Neural progenitor cell (in vitro differentiated cells): ENCODE results near the gene FAM110D. TPM values are rescaled to one million over a fixed set of nuclear protein-coding genes. Genes with fewer than 3 reads are reported as not detected.

Source experiments
- DNase-seq: peaks from one replicate; pipeline ENCODE4 v3.0.0-alpha.2; 2016; ENCODE audit warnings: low spot score
- H2AFZ ChIP-seq: fragments of 200-600 bp; sonication (generic); replicated peaks from 2 replicates; pipeline ENCODE4 v1.6.1; 2016; ENCODE audit warnings: antibody characterized with exemption
- H3F3A ChIP-seq: fragments of 200-600 bp; sonication (generic); 2 replicates; pipeline ENCODE4 v1.6.1; 2016; ENCODE audit warnings: antibody characterized with exemption, low read depth
- H3K27ac ChIP-seq: fragments of 200-600 bp; sonication (generic); 2 replicates; pipeline ENCODE4 v1.5.1; 2016; ENCODE audit warnings: mild to moderate bottlenecking
- H3K27me3 ChIP-seq: fragments of 200-600 bp; sonication (generic); 2 replicates; pipeline ENCODE4 v1.6.1; 2016; ENCODE audit warnings: mild to moderate bottlenecking, moderate library complexity
- H3K36me3 ChIP-seq: fragments of 200-600 bp; sonication (generic); 2 replicates; pipeline ENCODE4 v1.5.1; 2016
- H3K4me1 ChIP-seq: fragments of 200-600 bp; sonication (generic); 2 replicates; pipeline ENCODE4 v1.6.1; 2016; ENCODE audit warnings: mixed run types
- H3K4me2 ChIP-seq: fragments of 200-600 bp; sonication (generic); 2 replicates; pipeline ENCODE4 v1.6.1; 2016
- H3K4me3 ChIP-seq: fragments of 200-600 bp; sonication (generic); 2 replicates; pipeline ENCODE4 v1.5.1; 2016
- H3K79me2 ChIP-seq: fragments of 200-600 bp; sonication (generic); 2 replicates; pipeline ENCODE4 v1.6.1; 2016; ENCODE audit warnings: low read depth
- H3K9ac ChIP-seq: fragments of 200-600 bp; sonication (generic); 2 replicates; pipeline ENCODE4 v1.6.1; 2016
- H3K9me3 ChIP-seq: fragments of 200-600 bp; sonication (generic); 2 replicates; pipeline ENCODE4 v1.5.1; 2016; ENCODE audit warnings: low read depth
- H4K20me1 ChIP-seq: fragments of 200-600 bp; sonication (generic); 2 replicates; pipeline ENCODE4 v1.6.1; 2016; ENCODE audit warnings: low read depth
- H3K27ac Mint-ChIP-seq: 3 replicates; pipeline ENCODE4 v1.8.0; 2021; ENCODE audit warnings: mixed read lengths
- H3K27me3 Mint-ChIP-seq: 2 replicates; pipeline ENCODE4 v1.8.0; 2022; ENCODE audit warnings: low read depth, mild to moderate bottlenecking, inconsistent platforms, moderate library complexity, mixed read lengths; ENCODE audit not compliant: insufficient read depth
- H3K36me3 Mint-ChIP-seq: 3 replicates; pipeline ENCODE4 v1.8.0; 2021; ENCODE audit warnings: mixed read lengths
- H3K4me1 Mint-ChIP-seq: 3 replicates; pipeline ENCODE4 v1.8.0; 2021; ENCODE audit warnings: mixed read lengths
- H3K4me3 Mint-ChIP-seq: 3 replicates; pipeline ENCODE4 v1.8.0; 2021; ENCODE audit warnings: mild to moderate bottlenecking, moderate library complexity, mixed read lengths
- H3K9me3 Mint-ChIP-seq: 3 replicates; pipeline ENCODE4 v1.8.0; 2020; ENCODE audit warnings: mixed read lengths
- CTCF ChIP-seq: fragments of 200-600 bp; sonication (generic); IDR thresholded peaks from 2 replicates; pipeline ENCODE4 v1.5.1; 2017; ENCODE audit warnings: antibody characterized with exemption, mild to moderate bottlenecking
- EZH2 ChIP-seq: fragments of 200-600 bp; sonication (generic); IDR thresholded peaks from 2 replicates; pipeline ENCODE4 v1.6.1; 2017; ENCODE audit warnings: antibody characterized with exemption, mild to moderate bottlenecking, moderate library complexity
- EZH2phosphoT487 ChIP-seq: fragments of 200-600 bp; sonication (generic); IDR thresholded peaks from 2 replicates; pipeline ENCODE4 v1.6.1; 2017; ENCODE audit warnings: antibody characterized with exemption
- total RNA-seq: library from RNA; depleted of rRNA; stranded (reverse); fragments of >200 nt; gene quantifications from 2 replicates; pipeline ENCODE4 v1.2.3, GENCODE V29; 2015; ENCODE audit warnings: low replicate concordance

FAM110D gene
- total RNA-seq, 1 donor from 2014 or later: 0.28 TPM

- Histone ChIP-seq H3K4me2 (no peak overlapping the region), H3K4me3 (no peak overlapping the region), H3K9me3 (no peaks in the 10 kb centered on the region), H3K27ac (no peak overlapping the region), H3F3A (no peaks in the 10 kb centered on the region), H3K27me3 (no peaks in the 10 kb centered on the region), H3K36me3 (peaks cover 7% of the 10 kb centered on the region), H3K9ac (no peak overlapping the region), H3K79me2 (peaks cover 2% of the 10 kb centered on the region), H2AFZ (no peak overlapping the region), H4K20me1 (peaks cover 8% of the 10 kb centered on the region), H3K4me1 (no peaks in the 10 kb centered on the region)
- Mint-ChIP-seq H3K36me3 (peaks cover 17% of the 10 kb centered on the region), H3K27ac (no peak overlapping the region), H3K4me3 (no peak overlapping the region), H3K9me3 (no peaks in the 10 kb centered on the region), H3K4me1 (no peaks in the 10 kb centered on the region), H3K27me3 (no peaks in the 10 kb centered on the region)
- DNase-seq: no peak
- no peak for TF ChIP-seq EZH2
These were observed 38.8 kb upstream of the FAM110D start for GRCh38 chr1:26119892-26120608.

GRCh38 chr1:26121854-26122773 lies 36.8 kb upstream of the FAM110D start:
- Mint-ChIP-seq H3K4me1 (no peaks in the 10 kb centered on the region), H3K9me3 (no peaks in the 10 kb centered on the region), H3K27me3 (no peaks in the 10 kb centered on the region), H3K36me3 (peaks cover 17% of the 10 kb centered on the region), H3K27ac (no peak overlapping the region), H3K4me3 (no peak overlapping the region)
- Histone ChIP-seq H3K9ac (no peak overlapping the region), H3K27me3 (no peaks in the 10 kb centered on the region), H4K20me1 (peaks cover 8% of the 10 kb centered on the region), H3F3A (no peaks in the 10 kb centered on the region), H2AFZ (no peak overlapping the region), H3K27ac (no peak overlapping the region), H3K9me3 (no peaks in the 10 kb centered on the region), H3K4me2 (no peak overlapping the region), H3K4me3 (no peak overlapping the region), H3K79me2 (no peaks in the 10 kb centered on the region), H3K4me1 (no peaks in the 10 kb centered on the region), H3K36me3 (peaks cover 7% of the 10 kb centered on the region)
- TF ChIP-seq CTCF: no peak
- TF ChIP-seq EZH2: no peak
- TF ChIP-seq EZH2phosphoT487: no peak
- DNase-seq: no peak

GRCh38 chr1:26122988-26123973 lies 35.6 kb upstream of the FAM110D start:
- Histone ChIP-seq H3K79me2 (no peaks in the 10 kb centered on the region), H2AFZ (no peak overlapping the region), H4K20me1 (peaks cover 8% of the 10 kb centered on the region), H3K36me3 (peaks cover 5% of the 10 kb centered on the region), H3K9me3 (no peaks in the 10 kb centered on the region), H3K27ac (no peak overlapping the region), H3K27me3 (no peaks in the 10 kb centered on the region), H3K9ac (no peak overlapping the region), H3F3A (peaks cover 3% of the 10 kb centered on the region), H3K4me2 (no peak overlapping the region), H3K4me1 (no peaks in the 10 kb centered on the region), H3K4me3 (no peak overlapping the region)
- H3K27ac Mint-ChIP-seq: no peak overlapping the region
- TF ChIP-seq EZH2 (no peak), CTCF (no peak)
- H3K9me3 Mint-ChIP-seq: no peaks in the 10 kb centered on the region
- no peak overlapping the region for H3K4me3 Mint-ChIP-seq
- H3K27me3 Mint-ChIP-seq: no peaks in the 10 kb centered on the region
- H3K4me1 Mint-ChIP-seq: peaks cover 9% of the 10 kb centered on the region
- peaks cover 12% of the 10 kb centered on the region for H3K36me3 Mint-ChIP-seq
- DNase-seq: no peak
